GM18868 (cell line): Measurements from ENCODE around the gene AOPEP.

ENCODE experiments used
- ATAC-seq: cut with Tn5 transposase; IDR thresholded peaks from one replicate; pipeline ENCODE4 v1.9.1; 2021; ENCODE audit warnings: mild to moderate bottlenecking, moderate library complexity; ENCODE audit not compliant: unreplicated experiment

AOPEP gene

DNA sequence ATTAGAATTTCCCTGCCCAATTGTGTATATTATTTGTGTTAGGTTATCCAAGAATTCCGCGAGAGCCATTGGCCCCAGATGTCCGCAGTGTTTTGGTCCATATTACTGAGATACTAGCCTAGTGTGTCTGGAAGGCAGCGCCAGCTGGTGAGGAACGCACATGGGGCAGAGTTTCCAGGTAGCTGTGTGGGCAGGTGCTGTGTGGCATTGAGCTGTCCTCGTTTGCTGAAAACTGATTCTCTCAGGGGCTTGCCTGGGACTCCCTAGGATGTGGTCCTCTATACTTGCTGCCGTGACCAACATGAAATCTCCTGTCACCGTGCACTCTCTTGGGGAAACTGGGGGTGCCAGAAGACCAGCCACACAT, 302.3 kb downstream of the AOPEP start:
- no peak for ATAC-seq

DNA sequence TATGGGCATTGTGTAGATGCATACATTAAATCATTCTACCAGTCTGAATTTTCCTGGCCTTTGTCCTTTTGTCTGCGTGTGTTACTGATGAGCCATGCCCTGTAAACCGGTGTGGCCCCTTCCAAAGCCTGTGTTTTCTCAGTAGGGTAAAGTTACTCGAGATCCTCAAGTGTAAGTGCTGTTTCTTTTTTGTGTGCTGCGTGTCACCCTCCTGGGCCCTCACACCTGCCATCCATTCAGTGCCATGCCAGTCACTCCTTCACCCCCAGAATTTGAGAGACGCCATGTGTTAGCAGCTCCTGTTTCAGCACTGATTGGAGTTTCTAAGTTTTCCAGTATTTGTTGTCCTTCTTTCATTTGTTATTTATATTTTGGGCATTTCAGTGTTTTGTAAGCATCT, 302.8 kb downstream of the AOPEP start:
- ATAC-seq, result no peak

DNA sequence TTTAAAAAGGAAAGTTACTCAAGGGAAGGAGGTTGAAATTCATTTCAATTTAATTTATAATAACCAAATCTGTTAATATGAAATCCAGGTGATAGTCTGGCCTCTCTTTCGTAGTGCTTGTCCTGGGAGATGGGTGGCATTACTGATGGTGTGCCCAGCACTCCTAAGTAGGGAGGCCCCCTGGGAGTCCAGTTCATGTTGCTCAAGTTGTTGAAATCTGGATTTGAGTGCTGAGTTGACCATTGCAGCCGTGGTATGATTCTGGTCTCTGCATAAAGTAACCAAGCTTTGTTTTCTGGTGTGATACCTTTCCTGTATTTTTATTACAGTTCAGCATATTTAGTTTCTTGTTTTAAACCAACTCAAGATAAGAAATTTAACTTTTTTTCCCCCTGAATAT, 303.2 kb downstream of the AOPEP start:
- no peak for ATAC-seq

DNA sequence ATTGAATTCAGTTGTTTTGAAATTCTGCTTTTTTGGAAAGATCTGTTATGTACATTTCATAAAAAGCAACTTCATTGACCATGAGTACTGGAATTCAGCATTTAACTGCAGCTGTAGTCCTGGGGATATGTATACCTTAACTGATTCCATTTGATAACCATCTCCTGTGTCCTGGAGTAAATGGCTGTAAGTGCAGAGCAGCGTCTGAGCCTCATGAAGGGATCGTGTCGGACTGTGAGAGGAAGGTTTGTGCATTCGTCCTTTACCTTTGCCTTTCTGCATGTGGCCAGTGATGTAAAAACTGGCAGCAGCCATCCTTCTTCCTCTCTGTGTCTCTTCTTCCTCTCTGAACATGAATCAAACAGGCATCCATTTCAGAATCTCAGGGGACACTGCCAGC, 303.8 kb downstream of the AOPEP start:
- no peak for ATAC-seq

DNA sequence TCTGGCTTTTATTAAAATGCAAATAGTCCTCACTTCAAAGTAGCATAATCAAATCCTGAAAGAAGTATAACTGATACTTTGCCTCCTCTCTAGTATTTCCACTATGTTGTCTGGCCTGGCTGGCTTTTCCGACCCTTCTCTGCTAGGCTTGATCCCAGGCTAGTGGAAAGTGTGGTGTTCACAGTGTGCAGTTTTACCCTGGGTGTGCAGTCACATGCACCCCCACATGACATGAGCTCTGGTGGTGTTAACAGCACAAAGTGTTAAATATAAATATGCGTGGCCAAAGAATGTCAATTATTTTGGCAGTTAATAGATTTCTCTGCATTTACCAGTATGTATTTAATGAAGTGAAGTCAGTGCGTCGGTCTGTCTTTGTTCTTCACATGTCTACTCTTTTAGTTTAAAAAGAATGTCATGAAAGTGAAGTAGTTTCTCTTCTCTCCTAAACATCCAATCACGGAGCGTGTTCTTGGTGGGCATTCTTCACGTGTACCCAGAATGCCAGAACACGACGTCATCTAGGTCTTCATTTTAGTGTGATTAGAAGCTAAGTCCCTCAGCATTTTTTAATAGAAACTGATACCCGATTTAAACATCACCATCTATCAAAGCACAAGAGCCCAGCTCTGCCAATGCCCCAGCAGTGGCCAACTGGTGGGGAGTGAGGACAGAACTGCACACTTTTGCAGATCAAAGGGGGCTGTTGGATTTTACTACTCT, 304.6 kb downstream of the AOPEP start:
- ATAC-seq, result no peak

DNA sequence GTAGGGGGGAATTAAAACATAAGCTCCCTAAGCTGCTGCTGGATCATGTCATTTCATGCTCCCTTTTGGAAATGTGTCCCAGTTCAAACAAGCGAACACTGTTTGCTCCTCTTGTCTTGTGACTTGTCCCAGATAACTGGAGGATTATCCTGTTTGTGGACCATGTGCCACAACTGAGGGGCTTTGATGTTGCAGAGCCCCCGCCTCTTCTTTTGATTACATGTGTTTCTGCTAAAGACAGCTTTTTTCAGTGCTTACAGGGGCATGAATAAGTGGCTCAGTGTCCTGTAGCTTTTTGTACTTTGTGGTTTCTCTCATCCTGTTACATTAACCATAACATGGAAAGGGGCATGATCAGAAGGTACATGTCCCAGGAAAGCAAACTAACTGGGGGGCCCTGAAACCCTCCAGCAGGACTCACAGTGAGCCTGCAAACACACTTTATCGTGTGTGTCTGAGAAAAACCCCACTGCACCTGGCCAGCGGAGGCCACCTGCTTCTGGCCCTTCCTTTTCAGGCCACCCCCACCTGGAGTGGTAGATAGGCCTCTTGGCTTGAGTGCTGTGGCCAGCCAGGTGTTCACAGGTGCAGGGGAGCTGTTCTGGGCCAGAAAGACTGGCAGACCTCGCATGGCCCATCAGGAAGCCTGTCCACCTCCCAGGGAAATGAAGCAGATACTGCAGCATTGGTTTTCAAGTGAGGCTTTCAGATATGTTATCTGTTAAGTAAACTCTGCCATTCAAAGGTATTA, 305.4 kb downstream of the AOPEP start:
- no peak for ATAC-seq

DNA sequence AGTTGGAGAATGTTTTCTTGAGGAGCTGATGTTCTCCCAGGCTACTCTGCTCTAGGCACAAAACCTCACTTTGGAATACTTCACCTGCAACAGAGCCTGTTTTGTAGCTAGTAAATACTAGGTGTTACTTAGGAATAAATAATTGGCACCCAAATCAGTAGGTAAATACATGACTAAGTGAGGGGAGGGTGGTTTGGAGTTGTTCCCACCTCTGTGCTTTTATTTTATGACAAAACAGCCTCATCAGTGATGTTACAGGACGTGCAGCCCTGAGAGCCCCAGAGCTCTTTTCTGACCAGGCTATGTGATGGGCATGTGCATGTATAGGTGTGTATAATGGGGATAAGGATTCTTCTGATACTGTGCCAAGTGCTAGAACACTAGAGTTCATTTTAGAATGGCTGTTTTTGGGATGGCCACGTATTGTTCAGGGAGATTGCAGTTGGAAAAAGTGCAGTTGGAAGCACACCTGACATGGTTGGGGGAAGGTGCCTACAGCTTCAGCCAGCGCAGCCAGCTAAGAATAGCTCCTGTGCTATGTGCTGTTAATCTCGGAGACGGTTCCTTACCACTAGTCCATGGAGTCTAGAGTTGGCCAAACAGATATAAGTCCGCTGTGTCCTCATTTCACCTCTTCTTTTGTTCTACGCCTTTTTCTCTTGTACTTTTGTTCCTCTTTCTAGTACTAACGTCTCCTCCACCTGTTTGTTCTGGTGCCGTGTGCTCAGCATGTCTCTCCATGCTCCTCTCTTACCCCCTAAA, 306.3 kb downstream of the AOPEP start:
- no peak for ATAC-seq

DNA sequence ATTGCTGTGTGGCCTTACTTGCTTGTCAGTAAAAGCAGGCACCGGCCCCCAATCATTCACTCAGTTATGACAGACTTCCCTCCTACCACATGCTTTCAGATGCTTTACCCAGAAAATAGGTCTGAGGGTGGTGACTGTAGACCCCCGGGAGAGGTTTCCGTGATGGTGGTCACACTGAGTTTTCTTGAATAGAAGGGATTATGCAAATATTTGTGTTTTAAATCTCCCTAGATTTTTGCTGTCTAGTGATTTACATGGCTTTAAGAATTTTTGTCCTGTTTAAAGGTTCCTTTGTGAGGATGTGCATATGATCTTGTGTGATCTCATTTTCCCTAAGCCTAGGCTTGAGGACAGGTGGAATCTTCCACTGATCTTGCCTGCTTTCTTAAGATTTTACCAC, 309.3 kb downstream of the AOPEP start:
- no peak for ATAC-seq

DNA sequence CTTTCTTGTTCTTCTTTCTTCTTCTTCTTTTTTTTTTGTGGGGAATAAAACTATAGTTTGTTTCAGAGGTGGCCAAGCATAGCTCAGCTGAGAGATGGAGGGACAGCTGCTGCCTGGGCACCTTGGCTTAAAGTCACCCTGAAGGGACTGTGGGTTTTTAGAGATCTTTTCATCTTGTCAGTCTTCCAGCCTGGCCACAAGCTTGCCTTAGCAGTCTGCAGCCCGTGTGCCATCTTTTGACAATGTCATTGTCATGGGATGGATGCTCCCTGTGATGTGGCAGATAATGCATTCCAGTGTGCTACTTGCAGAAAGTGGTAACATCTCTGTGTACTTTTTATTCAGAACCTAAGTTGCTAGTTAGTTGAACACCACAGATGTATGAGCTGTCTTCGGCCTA, 310.2 kb downstream of the AOPEP start:
- ATAC-seq, result no peak

DNA sequence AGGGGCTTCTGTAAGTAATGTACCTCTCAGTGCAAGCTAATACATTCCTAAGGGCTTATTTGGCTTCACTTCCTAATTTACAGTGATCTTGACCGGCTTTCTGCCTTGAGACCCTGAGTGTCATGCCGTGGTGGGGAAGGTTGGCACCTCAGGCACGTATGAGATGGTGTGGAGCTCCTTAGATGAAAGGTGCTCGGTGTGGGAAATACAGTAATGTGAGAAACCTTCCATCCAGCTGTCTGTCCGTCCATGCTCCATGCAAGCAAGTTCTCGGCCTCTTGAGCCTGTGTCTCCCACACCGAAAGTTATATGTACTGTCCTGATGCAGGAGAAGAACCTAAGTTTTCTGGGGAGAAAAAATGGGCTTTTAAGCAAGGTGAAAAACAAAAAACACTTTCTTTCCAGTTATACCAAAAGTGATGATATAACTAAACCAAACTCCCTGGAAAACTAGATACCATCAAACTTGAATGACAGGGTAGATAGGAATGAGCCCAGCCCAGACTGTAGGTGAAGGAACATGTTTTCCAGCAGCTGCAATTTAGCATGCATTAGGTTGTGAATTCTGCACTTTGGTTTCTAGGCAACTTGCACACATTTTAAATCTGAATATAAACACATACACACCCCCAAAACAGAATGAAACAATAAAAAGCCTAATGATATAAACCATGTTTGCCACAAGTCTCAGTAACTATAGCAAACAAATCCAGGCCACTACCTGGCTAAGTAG, 311.5 kb downstream of the AOPEP start:
- no peak for ATAC-seq

DNA sequence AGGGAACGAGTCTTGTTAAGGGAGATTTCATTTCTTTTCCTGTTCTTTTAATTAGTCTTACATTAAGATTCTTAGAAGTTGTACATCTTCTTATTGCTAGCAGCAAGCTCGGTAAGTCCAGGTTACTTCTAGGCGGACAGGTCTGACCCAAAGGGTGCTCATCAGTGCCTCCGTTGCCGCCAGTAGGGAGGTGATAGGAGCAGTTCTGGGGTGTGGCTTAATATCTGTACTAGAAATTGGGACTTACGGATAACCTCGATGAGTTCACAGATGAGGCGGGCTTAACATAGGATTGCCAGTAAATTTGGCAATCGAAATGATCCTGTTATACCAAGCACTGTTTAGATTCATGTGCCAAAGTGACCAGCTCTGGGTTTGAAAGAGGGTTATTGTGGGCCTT, 312.2 kb downstream of the AOPEP start:
- ATAC-seq, result no peak

DNA sequence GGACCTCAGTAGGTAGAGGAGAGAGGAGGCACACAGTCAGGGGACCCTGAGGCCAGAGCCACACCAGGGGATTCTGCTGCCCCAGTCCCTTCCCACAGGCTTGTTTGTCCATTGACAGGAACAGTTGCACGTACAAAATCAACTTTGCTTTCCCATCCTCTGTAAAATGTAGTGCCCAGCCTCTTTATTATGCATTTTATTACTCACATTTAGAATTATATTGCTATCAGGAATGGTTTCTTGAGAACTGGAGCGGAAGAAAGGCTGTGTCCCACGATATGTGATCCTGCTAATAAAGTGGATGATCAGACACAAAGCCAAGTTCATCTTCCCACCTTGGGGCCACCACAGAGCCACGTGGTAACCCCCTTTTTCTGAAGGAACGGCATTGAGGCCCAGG, 313.6 kb downstream of the AOPEP start:
- ATAC-seq, result no peak

DNA sequence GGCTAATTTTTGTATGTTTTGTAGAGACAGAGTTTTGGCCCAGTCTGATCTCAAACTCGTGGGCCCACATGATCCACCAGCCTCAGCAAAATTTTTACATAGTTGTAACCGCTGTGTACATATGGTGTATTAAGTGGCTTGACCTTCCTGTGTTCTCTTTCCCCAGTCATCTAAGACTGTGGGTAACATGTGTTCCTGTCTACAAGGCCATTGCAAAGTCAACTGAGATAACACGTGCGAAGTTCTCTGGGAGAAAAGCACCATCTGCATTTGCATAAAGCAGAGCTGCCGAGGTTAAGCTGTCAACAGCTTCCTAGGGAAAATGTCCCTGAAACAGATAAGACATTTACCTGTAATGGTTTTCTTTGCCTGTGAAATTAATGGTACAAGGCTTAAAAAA, 317.3 kb downstream of the AOPEP start:
- ATAC-seq, result no peak

DNA sequence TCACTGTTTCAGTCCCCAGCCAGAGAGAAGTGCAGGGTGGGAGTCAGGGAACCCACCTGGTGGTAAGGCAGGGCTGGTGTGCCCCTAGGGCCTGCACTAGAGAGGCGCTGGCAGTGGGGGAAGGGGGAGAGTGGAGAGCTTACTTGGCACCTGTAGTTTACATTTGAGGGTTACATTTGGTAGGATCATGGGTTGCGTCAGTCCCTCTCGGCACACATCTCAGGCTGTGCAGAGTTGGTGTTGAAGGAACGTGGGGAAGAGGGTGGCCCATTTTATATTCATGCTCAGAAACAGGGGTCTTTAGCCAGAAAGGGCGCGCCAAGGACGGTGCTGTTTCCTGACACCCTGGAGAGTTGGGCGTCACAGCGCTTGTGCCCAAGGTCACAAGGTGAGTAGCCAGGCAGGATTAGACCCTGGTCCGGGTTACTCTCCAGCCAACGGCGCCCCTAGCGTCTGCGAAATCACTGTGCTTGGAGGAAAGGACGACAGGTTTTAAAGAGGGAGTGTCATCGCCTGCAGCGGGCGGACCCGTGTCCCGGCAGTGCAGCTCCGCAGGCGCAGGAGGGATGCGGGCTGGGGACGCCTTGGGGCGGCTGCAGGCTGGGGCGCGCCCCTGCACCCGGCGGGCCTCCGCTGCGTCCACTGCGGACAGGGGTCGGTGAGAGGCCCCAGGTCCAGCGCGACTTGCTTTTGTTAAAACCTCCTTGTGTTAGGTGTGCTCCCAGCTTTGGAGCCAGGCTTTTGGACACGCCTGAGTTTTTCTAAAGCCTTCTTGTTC, 318.4 kb downstream of the AOPEP start:
- ATAC-seq, result no peak

DNA sequence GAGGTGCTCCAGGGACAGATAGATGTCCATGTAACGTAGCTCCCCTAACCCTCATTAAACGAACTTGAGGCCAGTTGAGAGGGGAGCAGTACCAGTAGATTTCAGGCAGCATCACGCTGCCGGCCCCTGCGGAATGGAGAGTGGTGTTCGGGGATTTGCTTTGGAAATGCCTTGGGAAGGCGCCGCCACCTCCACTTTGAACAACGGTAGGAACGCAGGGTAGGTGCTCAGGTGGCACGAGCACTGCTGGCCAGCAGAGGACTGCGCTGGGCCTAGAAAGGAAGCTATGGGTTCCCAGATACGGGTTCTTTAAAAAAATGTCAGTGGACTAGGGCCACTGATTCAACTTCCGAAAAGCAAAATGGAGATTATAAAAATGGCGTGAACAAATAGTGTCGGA, 319.3 kb downstream of the AOPEP start:
- no peak for ATAC-seq

DNA sequence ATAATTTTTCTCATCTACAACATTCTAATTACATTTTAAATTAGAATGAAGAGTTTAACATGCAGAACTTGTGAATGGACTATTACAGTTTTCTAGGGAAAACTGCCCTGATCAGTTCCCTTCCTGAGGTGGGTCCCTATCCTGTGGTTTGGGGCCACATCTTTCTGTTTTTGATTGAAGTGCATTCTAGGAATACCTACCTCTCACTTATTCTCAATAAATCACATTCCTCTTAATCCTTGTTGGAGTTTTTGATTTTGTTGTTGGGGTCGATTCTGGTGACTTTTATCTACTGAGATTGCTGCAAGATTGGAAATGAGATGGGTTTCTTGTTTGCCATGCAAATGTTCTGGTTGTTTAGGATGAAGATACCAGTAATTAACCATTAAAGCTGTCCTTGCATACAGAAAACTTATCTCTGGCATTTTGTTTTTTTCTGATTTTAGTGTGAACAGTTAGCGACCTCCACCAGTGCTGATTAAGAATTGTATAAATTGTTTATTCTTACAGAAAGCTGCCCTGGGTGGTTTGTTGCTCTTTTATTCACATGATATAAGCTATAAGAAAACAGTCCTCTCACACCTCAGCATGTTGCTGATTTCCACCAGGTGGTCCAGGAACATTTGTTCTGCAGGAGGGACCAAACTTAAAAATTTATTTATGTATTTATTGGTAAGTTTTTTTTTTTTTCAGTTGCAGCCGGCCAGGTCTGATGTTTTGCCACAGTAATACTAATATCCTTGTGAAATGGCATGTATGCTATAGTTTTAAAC, 321.1 kb downstream of the AOPEP start:
- ATAC-seq, result no peak

DNA sequence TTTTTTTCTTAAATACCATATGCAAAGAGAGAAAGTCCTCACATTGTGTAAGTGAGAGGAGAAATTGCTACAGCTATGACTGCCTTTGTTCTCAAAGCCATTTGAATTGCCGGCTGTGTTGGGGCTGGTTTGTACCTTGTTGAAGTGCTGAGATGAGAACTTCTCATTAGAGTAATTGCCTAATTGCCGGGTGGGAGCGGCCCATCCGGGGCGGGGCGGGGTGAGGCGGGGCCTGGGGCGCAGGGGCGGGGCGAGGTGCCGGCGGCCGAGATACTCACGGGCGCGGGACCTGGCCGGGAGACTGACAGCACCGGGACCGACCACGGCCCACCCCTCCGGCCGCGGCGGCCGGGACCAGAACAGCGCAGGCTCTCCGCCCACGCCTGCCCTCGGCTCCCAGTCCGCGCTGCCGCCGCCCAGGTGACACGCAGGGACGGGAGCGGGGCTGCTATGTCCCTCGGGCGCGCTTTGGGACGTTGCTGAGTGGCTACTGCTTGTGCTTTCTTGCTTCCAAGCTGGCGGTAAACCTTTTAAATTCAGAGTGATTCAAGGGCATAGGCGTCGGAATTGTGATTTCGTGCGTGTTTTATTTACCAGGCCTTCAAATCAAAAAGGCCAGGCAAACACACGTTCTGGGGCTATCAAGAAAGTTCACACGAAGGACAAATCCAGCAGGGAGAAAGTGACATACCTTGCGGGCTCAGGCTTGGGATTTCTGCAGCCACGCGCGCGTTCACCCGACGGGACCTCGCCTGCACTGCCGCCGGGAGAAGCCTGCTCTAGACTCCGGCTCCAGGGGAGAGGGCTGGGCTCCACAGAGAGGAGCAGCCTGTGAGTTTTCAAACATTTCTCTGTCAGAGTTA, 322.0 kb downstream of the AOPEP start:
- peak; percentile 73 for ATAC-seq

DNA sequence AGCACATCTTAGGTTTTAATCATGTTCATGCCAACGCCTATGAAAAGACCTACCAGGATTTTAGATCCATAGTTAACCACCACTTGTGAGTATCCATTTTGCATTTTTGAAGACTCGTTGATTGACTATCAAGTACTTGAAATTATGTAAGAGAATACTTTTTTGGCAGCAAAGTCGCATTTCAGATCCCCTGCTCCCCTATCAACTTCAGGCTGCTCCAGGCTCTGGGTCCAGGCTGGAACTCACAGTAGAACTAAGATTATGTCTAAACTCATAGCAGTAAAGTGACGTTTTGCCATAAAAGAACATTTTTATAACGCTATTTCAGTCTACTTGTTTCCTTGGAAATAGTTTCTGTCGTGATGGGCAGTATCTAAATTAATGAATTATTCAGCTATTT, 323.3 kb downstream of the AOPEP start:
- no peak for ATAC-seq
